H9 (cell line): Measurements from ENCODE around the gene CDAN1. TPM values are rescaled to one million over a fixed set of nuclear protein-coding genes. Genes with fewer than 3 reads are reported as not detected.
"Not testable (repeated sequence)": the region's sequence is repeated elsewhere in the genome, so short reads cannot be mapped to it uniquely, and the experiment has no call there.

Source experiments
- DNase-seq: peaks from one replicate; pipeline ENCODE4 v3.0.0-alpha.2; 2017
- H2AFZ ChIP-seq: one replicate; pipeline ENCODE4 v1.6.1; 2013; ENCODE audit warnings: mild to moderate bottlenecking, low read length, control low read depth, moderate library complexity
- H2AK5ac ChIP-seq: 2 replicates; pipeline ENCODE4 v1.6.1; 2013; ENCODE audit warnings: low read length, control low read depth, mixed read lengths; ENCODE audit not compliant: insufficient read length
- H2BK120ac ChIP-seq: one replicate; pipeline ENCODE4 v1.6.1; 2013; ENCODE audit warnings: low read depth, mild to moderate bottlenecking, low read length, control low read depth, inconsistent platforms; ENCODE audit not compliant: poor library complexity, severe bottlenecking
- H2BK12ac ChIP-seq: 2 replicates; pipeline ENCODE4 v1.6.1; 2013; ENCODE audit warnings: low read length, control low read depth, mixed read lengths, low read depth; ENCODE audit not compliant: insufficient read length
- H2BK15ac ChIP-seq: 2 replicates; pipeline ENCODE4 v1.6.1; 2013; ENCODE audit warnings: low read depth, low read length, control low read depth
- H2BK20ac ChIP-seq: one replicate; pipeline ENCODE4 v1.6.1; 2013; ENCODE audit warnings: low read depth, mild to moderate bottlenecking, low read length, control low read depth, inconsistent platforms; ENCODE audit not compliant: poor library complexity, severe bottlenecking
- H2BK5ac ChIP-seq: 2 replicates; pipeline ENCODE4 v1.6.1; 2013; ENCODE audit warnings: low read length, control low read depth, mixed read lengths; ENCODE audit not compliant: insufficient read length
- H3K14ac ChIP-seq: 2 replicates; pipeline ENCODE4 v1.6.1; 2013; ENCODE audit warnings: low read length, control low read depth; ENCODE audit not compliant: insufficient read depth
- H3K18ac ChIP-seq: 2 replicates; pipeline ENCODE4 v1.6.1; 2013; ENCODE audit warnings: low read depth, mild to moderate bottlenecking, mixed read lengths, low read length, control low read depth; ENCODE audit not compliant: insufficient read length
- H3K23ac ChIP-seq: 2 replicates; pipeline ENCODE4 v1.6.1; 2013; ENCODE audit warnings: low read length, control low read depth, mixed read lengths, low read depth; ENCODE audit not compliant: insufficient read length
- H3K23me2 ChIP-seq: 2 replicates; pipeline ENCODE4 v1.6.1; 2013; ENCODE audit warnings: low read depth, mild to moderate bottlenecking, mixed read lengths, low read length, control low read depth; ENCODE audit not compliant: insufficient read length, poor library complexity, severe bottlenecking
- H3K27ac ChIP-seq: 2 replicates; pipeline ENCODE4 v1.5.1; 2013; ENCODE audit warnings: low read length, control low read depth, mixed read lengths, low read depth; ENCODE audit not compliant: insufficient read length
- H3K27me3 ChIP-seq: 2 replicates; pipeline ENCODE4 v1.6.1; 2013; ENCODE audit warnings: low read length, control low read depth, inconsistent platforms; ENCODE audit not compliant: insufficient read depth
- H3K4ac ChIP-seq: 2 replicates; pipeline ENCODE4 v1.6.1; 2013; ENCODE audit warnings: low read depth, mild to moderate bottlenecking, control low read depth, inconsistent platforms, low read length, moderate library complexity
- H3K4me1 ChIP-seq: 2 replicates; pipeline ENCODE4 v1.6.1; 2013; ENCODE audit warnings: low read length, control low read depth, inconsistent platforms; ENCODE audit not compliant: insufficient read depth
- H3K4me2 ChIP-seq: 2 replicates; pipeline ENCODE4 v1.6.1; 2013; ENCODE audit warnings: low read length, control low read depth, mixed read lengths; ENCODE audit not compliant: insufficient read length, insufficient read depth
- H3K56ac ChIP-seq: 2 replicates; pipeline ENCODE4 v1.6.1; 2013; ENCODE audit warnings: low read depth, mild to moderate bottlenecking, mixed read lengths, low read length, control low read depth; ENCODE audit not compliant: insufficient read length
- H3K79me1 ChIP-seq: 2 replicates; pipeline ENCODE4 v1.6.1; 2013; ENCODE audit warnings: low read depth, mild to moderate bottlenecking, moderate library complexity, low read length, control low read depth, inconsistent platforms; ENCODE audit not compliant: insufficient read depth, poor library complexity, severe bottlenecking
- H3K79me2 ChIP-seq: 2 replicates; pipeline ENCODE4 v1.6.1; 2013; ENCODE audit warnings: low read length, control low read depth, inconsistent platforms; ENCODE audit not compliant: insufficient read depth
- H3K9ac ChIP-seq: 2 replicates; pipeline ENCODE4 v1.6.1; 2013; ENCODE audit warnings: low read length, control low read depth, mixed read lengths; ENCODE audit not compliant: insufficient read length; ENCODE audit errors: extremely low read depth
- H3K9me3 ChIP-seq: one replicate; pipeline ENCODE4 v1.6.1; 2013; ENCODE audit warnings: low read depth, low read length, inconsistent platforms; ENCODE audit not compliant: control insufficient read depth
- H3T11ph ChIP-seq: one replicate; pipeline ENCODE4 v1.6.1; 2013; ENCODE audit warnings: mild to moderate bottlenecking, low read length, control low read depth, inconsistent platforms
- H4K20me1 ChIP-seq: one replicate; pipeline ENCODE4 v1.6.1; 2013; ENCODE audit not compliant: control insufficient read depth, insufficient read length, insufficient read depth
- H4K5ac ChIP-seq: 2 replicates; pipeline ENCODE4 v1.6.1; 2013; ENCODE audit warnings: low read depth, mild to moderate bottlenecking, mixed read lengths, low read length, control low read depth; ENCODE audit not compliant: insufficient read length
- H4K8ac ChIP-seq: replicated peaks from 2 replicates; pipeline ENCODE4 v1.6.1; 2013; ENCODE audit warnings: low read length, control low read depth, mixed read lengths, low read depth; ENCODE audit not compliant: insufficient read length
- H4K91ac ChIP-seq: 2 replicates; pipeline ENCODE4 v1.6.1; 2013; ENCODE audit warnings: low read depth, mild to moderate bottlenecking, moderate library complexity, mixed read lengths, low read length, control low read depth; ENCODE audit not compliant: insufficient read length
- H3K27ac Mint-ChIP-seq, 3 experiments: 2 replicates in 2 of 3; 3 replicates in 1 of 3; pipeline ENCODE4 v1.8.0; 2020 to 2021; ENCODE audit warnings: mixed read lengths in 3 of 3, mild to moderate bottlenecking in 1 of 3, moderate library complexity in 1 of 3
- H3K27me3 Mint-ChIP-seq: 2 replicates; pipeline ENCODE4 v1.8.0; 2021; ENCODE audit warnings: low read depth, mild to moderate bottlenecking, moderate library complexity, mixed read lengths
- H3K36me3 Mint-ChIP-seq, 3 experiments: 2 replicates in 2 of 3; 3 replicates in 1 of 3; pipeline ENCODE4 v1.8.0; 2020 to 2021; ENCODE audit warnings: low read depth in 3 of 3, mixed read lengths in 3 of 3; ENCODE audit not compliant: insufficient read depth in 1 of 3
- H3K4me1 Mint-ChIP-seq, 2 experiments: 2 replicates each; pipeline ENCODE4 v1.8.0; 2020; ENCODE audit warnings: mixed read lengths in 2 of 2
- H3K4me3 Mint-ChIP-seq, 2 experiments: 2 replicates in 1 of 2; 3 replicates in 1 of 2; pipeline ENCODE4 v1.8.0; 2020 to 2021; ENCODE audit warnings: mild to moderate bottlenecking in 2 of 2, mixed read lengths in 2 of 2, moderate library complexity in 1 of 2
- H3K9me3 Mint-ChIP-seq, 2 experiments: 2 replicates in 1 of 2; 3 replicates in 1 of 2; pipeline ENCODE4 v1.8.0; 2020; ENCODE audit warnings: mild to moderate bottlenecking in 2 of 2, mixed read lengths in 2 of 2, moderate library complexity in 1 of 2
- WGBS: extraction: QIAGEN DNeasy Blood & Tissue Kit; methylation state at CpG from one replicate; pipeline ENCODE4 v1.1.7; 2013; ENCODE audit warnings: missing lambda C conversion rate, low lambda C conversion rate, mixed read lengths; ENCODE audit not compliant: insufficient read length; ENCODE audit errors: extremely low coverage; 5-methylcytosine and 5-hydroxymethylcytosine counted together
- total RNA-seq: library from RNA; stranded (reverse); gene quantifications from 2 replicates; pipeline ENCODE4 v1.2.1, GENCODE V29; 2021
- TF ChIP-seq, protein P1 (sequence below): fragments of 200-600 bp; sonication (generic); conservative IDR thresholded peaks from 3 replicates; pipeline ENCODE4 v1.8.0; 2021; ENCODE audit warnings: antibody characterized with exemption, mild to moderate bottlenecking

Gene CDAN1
- total RNA-seq, 1 experiment from 2014 or later = 20.4 TPM

DNA sequence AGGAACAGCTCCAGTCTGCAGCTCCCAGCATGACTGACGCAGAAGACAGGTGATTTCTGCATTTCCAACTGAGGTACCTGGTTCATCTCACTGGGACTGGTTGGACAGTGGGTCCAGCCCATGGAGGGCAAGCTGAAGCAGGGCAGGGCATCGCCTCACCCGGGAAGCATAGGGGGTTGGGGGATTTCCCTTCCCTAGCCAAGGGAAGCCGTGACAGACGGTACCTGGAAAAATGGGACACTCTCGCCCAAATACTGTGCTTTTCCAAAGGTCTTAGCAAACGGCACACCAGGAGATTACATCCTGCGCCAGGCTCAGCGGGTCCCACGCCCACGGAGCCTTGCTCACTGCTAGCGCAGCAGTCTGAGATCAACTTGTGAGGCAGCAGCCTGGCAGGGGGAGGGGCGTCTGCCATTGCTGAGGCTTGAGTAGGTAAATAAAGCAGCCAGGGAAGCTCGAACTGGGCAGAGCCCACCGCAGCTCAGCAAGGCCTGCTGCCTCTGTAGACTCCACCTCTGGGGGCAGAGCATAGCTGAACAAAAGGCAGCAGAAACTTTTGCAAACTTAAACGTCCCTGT is 27.3 kb upstream of the CDAN1 start:
- not testable (repeated sequence) for H3K23ac ChIP-seq, H4K8ac ChIP-seq, H3K56ac ChIP-seq, H3K79me2 ChIP-seq, H2BK12ac ChIP-seq, H3K27ac ChIP-seq, H3K18ac ChIP-seq, H3K4me1 ChIP-seq, H4K20me1 ChIP-seq, H2AFZ ChIP-seq, H3K27me3 ChIP-seq, H3K4me2 ChIP-seq, H4K91ac ChIP-seq, H3K9ac ChIP-seq, H2BK15ac ChIP-seq, H3K4ac ChIP-seq, H2BK20ac ChIP-seq, H3K23me2 ChIP-seq, H3K9me3 ChIP-seq, H2AK5ac ChIP-seq, H3K27me3 Mint-ChIP-seq, H3K14ac ChIP-seq, H4K5ac ChIP-seq, H2BK5ac ChIP-seq, H2BK120ac ChIP-seq, H3T11ph ChIP-seq, H3K79me1 ChIP-seq
- H3K4me1 Mint-ChIP-seq = peaks cover 18 to 19% of the 10 kb centered on the region in 2 experiments
- TF ChIP-seq, protein P1, sequence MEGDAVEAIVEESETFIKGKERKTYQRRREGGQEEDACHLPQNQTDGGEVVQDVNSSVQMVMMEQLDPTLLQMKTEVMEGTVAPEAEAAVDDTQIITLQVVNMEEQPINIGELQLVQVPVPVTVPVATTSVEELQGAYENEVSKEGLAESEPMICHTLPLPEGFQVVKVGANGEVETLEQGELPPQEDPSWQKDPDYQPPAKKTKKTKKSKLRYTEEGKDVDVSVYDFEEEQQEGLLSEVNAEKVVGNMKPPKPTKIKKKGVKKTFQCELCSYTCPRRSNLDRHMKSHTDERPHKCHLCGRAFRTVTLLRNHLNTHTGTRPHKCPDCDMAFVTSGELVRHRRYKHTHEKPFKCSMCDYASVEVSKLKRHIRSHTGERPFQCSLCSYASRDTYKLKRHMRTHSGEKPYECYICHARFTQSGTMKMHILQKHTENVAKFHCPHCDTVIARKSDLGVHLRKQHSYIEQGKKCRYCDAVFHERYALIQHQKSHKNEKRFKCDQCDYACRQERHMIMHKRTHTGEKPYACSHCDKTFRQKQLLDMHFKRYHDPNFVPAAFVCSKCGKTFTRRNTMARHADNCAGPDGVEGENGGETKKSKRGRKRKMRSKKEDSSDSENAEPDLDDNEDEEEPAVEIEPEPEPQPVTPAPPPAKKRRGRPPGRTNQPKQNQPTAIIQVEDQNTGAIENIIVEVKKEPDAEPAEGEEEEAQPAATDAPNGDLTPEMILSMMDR = 0 out of 3 replicates have a peak, but pooled peaks have one; percentile 27
- peak overlapping the region in 1 of 2 experiments; percentile 52; a peak in 2 of 5 replicates for H3K4me3 Mint-ChIP-seq
- H3K27ac Mint-ChIP-seq = peak overlapping the region in 2 of 3 experiments; percentile 34 to 92; a peak in 3 of 7 replicates
- WGBS = no CpG with 5 or more reads among the region's 16 CpGs
- peak; percentile 51 for DNase-seq
- peaks cover 22 to 24% (median 23%) of the 10 kb centered on the region in 3 experiments for H3K36me3 Mint-ChIP-seq
- peaks cover 27 to 30% of the 10 kb centered on the region in 2 experiments for H3K9me3 Mint-ChIP-seq

DNA sequence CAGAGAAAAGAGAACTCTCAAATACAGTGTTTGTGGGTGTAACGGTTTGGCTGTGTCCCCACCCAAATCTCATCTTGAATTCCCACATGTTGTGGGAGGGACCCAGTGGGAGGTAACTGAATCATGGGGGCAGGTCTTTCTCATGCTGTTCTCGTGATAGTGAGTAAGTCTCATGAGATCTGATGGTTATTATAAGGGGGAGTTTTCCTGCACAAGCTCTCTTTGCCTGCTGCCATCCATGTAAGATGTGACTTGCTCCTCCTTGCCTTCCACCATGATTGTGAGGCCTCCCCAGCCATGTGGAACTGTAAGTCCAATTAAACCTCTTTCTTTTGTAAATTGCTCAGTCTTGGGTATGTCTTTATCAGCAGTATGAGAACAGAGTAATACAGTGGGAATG is 24.9 kb upstream of the CDAN1 start:
- no CpG with 5 or more reads among the region's 2 CpGs for WGBS
- H3K9me3 ChIP-seq, H2BK15ac ChIP-seq, H3K79me1 ChIP-seq, H3K23ac ChIP-seq, H2AK5ac ChIP-seq, H3K27me3 Mint-ChIP-seq, H2BK20ac ChIP-seq, H3K4me3 Mint-ChIP-seq, H3K56ac ChIP-seq, H2BK5ac ChIP-seq, H3K23me2 ChIP-seq, H3K18ac ChIP-seq, H4K91ac ChIP-seq, H2AFZ ChIP-seq, H4K20me1 ChIP-seq, H4K8ac ChIP-seq, H3K27ac Mint-ChIP-seq, H3K4me2 ChIP-seq, H2BK12ac ChIP-seq, H2BK120ac ChIP-seq, H3K79me2 ChIP-seq, DNase-seq, H4K5ac ChIP-seq, H3K27me3 ChIP-seq, H3K14ac ChIP-seq, H3K9ac ChIP-seq, H3K27ac ChIP-seq, H3T11ph ChIP-seq, H3K4ac ChIP-seq, H3K4me1 ChIP-seq: not testable (repeated sequence)
- Mint-ChIP-seq H3K9me3 (peaks cover 27 to 30% of the 10 kb centered on the region in 2 experiments), H3K4me1 (peaks cover 19 to 20% of the 10 kb centered on the region in 2 experiments), H3K36me3 (peaks cover 22 to 24% (median 22%) of the 10 kb centered on the region in 3 experiments)
